Muscle layer of colon (tissue), 2 donors: ENCODE results near the gene ZKSCAN3.
"Not testable (repeated sequence)": the region's sequence is repeated elsewhere in the genome, so short reads cannot be mapped to it uniquely, and the experiment has no call there.

Experiments used
- H3K27ac ChIP-seq: one replicate; pipeline ENCODE4 v1.7.0; 2013; ENCODE audit warnings: low read depth, mild to moderate bottlenecking, low read length, moderate library complexity
- H3K27me3 ChIP-seq, 2 donors: one replicate each; pipeline ENCODE4 v1.7.0; 2013; ENCODE audit warnings: low read length in 2 of 2, mild to moderate bottlenecking in 2 of 2; ENCODE audit not compliant: insufficient read depth in 2 of 2, control insufficient read depth in 1 of 2
- H3K36me3 ChIP-seq: one replicate; pipeline ENCODE4 v1.7.0; 2013; ENCODE audit warnings: mild to moderate bottlenecking, low read length; ENCODE audit not compliant: insufficient read depth
- H3K4me1 ChIP-seq: one replicate; pipeline ENCODE4 v1.7.0; 2013; ENCODE audit warnings: mild to moderate bottlenecking, low read length; ENCODE audit not compliant: insufficient read depth
- H3K4me3 ChIP-seq, 2 donors: one replicate each; pipeline ENCODE4 v1.7.0; 2013; ENCODE audit warnings: low read length in 2 of 2, low read depth in 1 of 2, mild to moderate bottlenecking in 1 of 2, moderate library complexity in 1 of 2
- H3K9ac ChIP-seq: one replicate; pipeline ENCODE4 v1.7.0; 2013; ENCODE audit warnings: low read length
- H3K9me3 ChIP-seq: one replicate; pipeline ENCODE4 v1.7.0; 2013; ENCODE audit warnings: mild to moderate bottlenecking, low read length
- donor health status: abdominal sarcoma.
- donor health status: Adenocarcinoma of cecum.

Gene ZKSCAN3

GRCh38 chr6:28359562-28359961 lies 9.8 kb downstream of the ZKSCAN3 start:
- peaks cover 24% of the 10 kb centered on the region for H3K4me1 ChIP-seq
- H3K36me3 ChIP-seq: peaks cover 37% of the 10 kb centered on the region
- not testable (repeated sequence) for H3K9ac ChIP-seq, H3K27me3 ChIP-seq, H3K9me3 ChIP-seq, H3K4me3 ChIP-seq, H3K27ac ChIP-seq

- H3K9ac ChIP-seq: no peak overlapping the region
Observed at GRCh38 chr6:28360961-28361360, 11.2 kb downstream of the ZKSCAN3 start.

DNA sequence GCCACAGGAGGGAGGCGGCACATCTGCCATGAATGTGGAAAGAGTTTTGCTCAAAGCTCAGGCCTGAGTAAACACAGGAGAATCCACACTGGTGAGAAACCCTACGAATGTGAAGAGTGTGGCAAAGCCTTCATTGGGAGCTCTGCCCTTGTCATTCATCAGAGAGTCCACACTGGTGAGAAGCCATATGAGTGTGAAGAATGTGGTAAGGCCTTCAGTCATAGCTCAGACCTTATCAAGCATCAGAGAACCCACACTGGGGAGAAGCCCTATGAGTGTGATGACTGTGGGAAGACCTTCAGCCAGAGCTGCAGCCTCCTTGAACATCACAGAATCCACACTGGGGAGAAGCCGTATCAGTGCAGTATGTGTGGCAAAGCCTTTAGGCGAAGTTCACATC lies 15.8 kb downstream of the ZKSCAN3 start:
- H3K27me3 ChIP-seq, H3K4me3 ChIP-seq, H3K27ac ChIP-seq, H3K4me1 ChIP-seq, H3K9me3 ChIP-seq, H3K9ac ChIP-seq: not testable (repeated sequence)
- H3K36me3 ChIP-seq: peaks cover 46% of the 10 kb centered on the region

More at GRCh38 chr6:28360961-28361360, 11.2 kb downstream of the ZKSCAN3 start:
- Histone ChIP-seq H3K4me3 (no peak overlapping the region), H3K27ac (no peak overlapping the region), H3K9me3 (no peaks in the 10 kb centered on the region), H3K36me3 (peaks cover 44% of the 10 kb centered on the region), H3K27me3 (no peaks in the 10 kb centered on the region), H3K4me1 (peaks cover 14% of the 10 kb centered on the region)

DNA sequence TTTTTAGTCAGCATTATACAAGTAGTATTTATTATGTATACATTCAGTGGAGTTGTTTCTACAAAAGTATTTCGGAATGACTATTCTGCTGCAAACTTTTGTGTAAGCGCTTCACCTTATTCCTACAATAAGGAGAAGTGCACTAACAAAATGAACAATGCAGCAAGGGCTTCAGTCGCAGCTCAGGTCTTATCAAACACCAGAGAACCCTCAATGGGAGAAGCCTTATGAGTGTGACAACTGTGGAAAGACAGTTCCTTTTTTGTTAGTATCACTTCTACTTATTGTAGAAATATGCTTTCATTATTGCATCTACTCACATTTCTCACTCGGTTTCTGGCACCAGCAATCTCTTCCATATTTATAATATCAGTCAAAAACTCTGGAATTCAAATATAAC lies 18.8 kb downstream of the ZKSCAN3 start:
- Histone ChIP-seq H3K27me3 (no peaks in the 10 kb centered on the region), H3K4me1 (no peaks in the 10 kb centered on the region), H3K9me3 (no peaks in the 10 kb centered on the region), H3K9ac (no peak overlapping the region), H3K4me3 (no peak overlapping the region), H3K36me3 (peaks cover 26% of the 10 kb centered on the region), H3K27ac (no peak overlapping the region)

DNA sequence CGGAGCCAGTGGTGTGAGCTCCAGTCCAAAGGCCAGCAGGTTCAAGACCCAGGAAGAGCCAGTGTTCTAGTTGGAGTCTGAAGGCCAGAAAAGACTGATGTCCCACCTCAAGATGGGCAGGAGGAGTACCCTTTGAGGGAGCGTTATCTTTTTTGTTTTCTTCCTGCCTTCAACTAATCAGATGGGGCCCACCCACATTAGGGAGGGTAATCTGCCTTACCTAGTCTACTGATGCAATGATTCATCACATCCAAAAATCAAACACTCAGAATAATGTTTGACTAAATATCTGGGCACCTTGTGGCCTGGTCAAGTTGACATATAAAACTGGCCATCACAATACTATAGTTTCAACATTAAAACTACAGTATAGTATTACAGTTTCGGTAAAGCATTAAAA lies 19.7 kb downstream of the ZKSCAN3 start:
- H3K36me3 ChIP-seq: peaks cover 19% of the 10 kb centered on the region

GRCh38 chr6:28370440-28370839 lies 20.7 kb downstream of the ZKSCAN3 start:
- Histone ChIP-seq H3K4me1 (no peaks in the 10 kb centered on the region), H3K36me3 (peaks cover 19% of the 10 kb centered on the region), H3K9ac (no peak overlapping the region), H3K27me3 (no peaks in the 10 kb centered on the region), H3K27ac (no peak overlapping the region), H3K9me3 (no peaks in the 10 kb centered on the region), H3K4me3 (no peak overlapping the region)

More for the DNA sequence above, 19.7 kb downstream of the ZKSCAN3 start:
- Histone ChIP-seq H3K4me3 (no peak overlapping the region), H3K9me3 (no peaks in the 10 kb centered on the region), H3K27me3 (no peaks in the 10 kb centered on the region), H3K27ac (no peak overlapping the region), H3K4me1 (no peaks in the 10 kb centered on the region), H3K9ac (no peak overlapping the region)

- H3K27ac ChIP-seq: no peak overlapping the region
- H3K9ac ChIP-seq: no peak overlapping the region
- H3K9me3 ChIP-seq: no peaks in the 10 kb centered on the region
- H3K36me3 ChIP-seq: peaks cover 10% of the 10 kb centered on the region
- H3K4me3 ChIP-seq: no peak overlapping the region
- no peaks in the 10 kb centered on the region for H3K4me1 ChIP-seq
- H3K27me3 ChIP-seq: no peaks in the 10 kb centered on the region
Observed at GRCh38 chr6:28371280-28371679, 21.5 kb downstream of the ZKSCAN3 start.

DNA sequence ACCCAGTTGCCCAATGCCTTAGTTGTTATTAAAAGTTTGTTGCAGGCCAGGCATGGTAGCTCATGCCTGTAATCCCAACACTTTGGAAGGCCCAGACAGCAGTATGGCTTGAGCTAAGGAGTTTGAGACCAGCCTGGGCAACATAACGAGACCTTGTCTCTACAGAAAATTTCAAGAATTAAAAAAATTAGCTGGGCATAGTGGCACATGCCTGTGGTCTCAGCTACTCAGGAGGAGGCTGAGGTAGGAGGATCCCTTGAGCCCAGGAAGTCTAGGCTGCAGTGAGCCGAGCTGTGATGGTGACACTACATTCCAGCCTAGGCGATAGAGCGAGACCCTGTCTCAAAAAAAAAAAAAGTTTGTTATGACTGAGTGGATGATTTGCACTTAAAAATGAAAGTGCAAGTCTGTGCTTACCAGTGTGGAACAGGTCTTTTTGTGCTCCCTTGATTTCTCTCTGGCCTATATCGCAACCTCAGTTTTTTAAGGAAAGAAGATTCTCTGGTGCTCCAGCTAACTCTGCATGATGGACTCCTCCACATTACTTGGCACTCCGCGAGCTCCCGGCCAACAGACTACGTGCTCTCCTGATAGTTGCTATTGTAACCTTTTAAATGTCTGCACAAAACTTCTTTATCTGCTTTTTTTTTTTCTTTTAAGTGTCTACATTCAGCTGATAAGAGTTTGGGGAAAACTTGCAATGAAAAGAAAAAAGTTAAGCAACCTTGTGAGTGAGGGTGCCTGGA lies 22.1 kb downstream of the ZKSCAN3 start:
- Histone ChIP-seq H3K9me3 (no peaks in the 10 kb centered on the region), H3K9ac (no peak overlapping the region), H3K27me3 (no peaks in the 10 kb centered on the region), H3K4me3 (no peak overlapping the region), H3K27ac (no peak overlapping the region), H3K4me1 (no peaks in the 10 kb centered on the region), H3K36me3 (peaks cover 6% of the 10 kb centered on the region)

- no peak overlapping the region for H3K9ac ChIP-seq
- no peaks in the 10 kb centered on the region for H3K9me3 ChIP-seq
- no peak overlapping the region for H3K4me3 ChIP-seq
- no peaks in the 10 kb centered on the region for H3K27me3 ChIP-seq
- peaks cover 6% of the 10 kb centered on the region for H3K36me3 ChIP-seq
- H3K27ac ChIP-seq: no peak overlapping the region
- H3K4me1 ChIP-seq: no peaks in the 10 kb centered on the region
Observed at GRCh38 chr6:28373925-28374324, 24.2 kb downstream of the ZKSCAN3 start.

DNA sequence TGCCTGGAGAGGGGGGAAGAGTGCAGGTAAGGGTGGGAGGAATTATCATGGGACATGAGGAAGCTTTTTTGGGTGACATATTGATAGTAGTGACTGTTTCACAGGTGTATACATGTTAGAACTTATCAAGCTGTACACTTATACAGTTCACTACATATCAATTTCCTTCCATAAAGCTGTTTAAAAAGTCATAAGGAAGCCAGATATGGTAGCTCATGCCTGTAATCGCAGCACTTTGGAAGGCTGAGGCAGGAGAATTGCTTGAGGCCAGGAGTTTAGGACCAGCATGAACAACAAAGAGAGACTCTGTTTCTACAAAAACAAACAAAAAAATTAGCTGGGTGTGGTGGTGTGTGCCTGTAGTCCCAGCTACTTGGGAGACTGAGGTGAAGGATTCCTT lies 28.1 kb downstream of the ZKSCAN3 start:
- H3K27ac ChIP-seq: no peak overlapping the region
- H3K4me3 ChIP-seq: no peak overlapping the region
- H3K27me3 ChIP-seq: no peaks in the 10 kb centered on the region
- H3K4me1 ChIP-seq: peaks cover 10% of the 10 kb centered on the region
- H3K9me3 ChIP-seq: no peaks in the 10 kb centered on the region
- H3K36me3 ChIP-seq: peaks cover 22% of the 10 kb centered on the region
- H3K9ac ChIP-seq: no peak overlapping the region

GRCh38 chr6:28378644-28379043 lies 28.9 kb downstream of the ZKSCAN3 start:
- Histone ChIP-seq H3K27me3 (no peaks in the 10 kb centered on the region), H3K9ac (no peak overlapping the region), H3K9me3 (no peaks in the 10 kb centered on the region), H3K27ac (no peak overlapping the region), H3K36me3 (peaks cover 22% of the 10 kb centered on the region), H3K4me1 (peaks cover 11% of the 10 kb centered on the region), H3K4me3 (no peak overlapping the region)

GRCh38 chr6:28380381-28380780 lies 30.6 kb downstream of the ZKSCAN3 start:
- H3K36me3 ChIP-seq: peaks cover 23% of the 10 kb centered on the region
- no peak overlapping the region for H3K9ac ChIP-seq
- H3K27me3 ChIP-seq: no peaks in the 10 kb centered on the region
- H3K27ac ChIP-seq: no peak overlapping the region
- H3K9me3 ChIP-seq: no peaks in the 10 kb centered on the region
- H3K4me3 ChIP-seq: no peak overlapping the region
- peaks cover 11% of the 10 kb centered on the region for H3K4me1 ChIP-seq
